ENCODE data around the gene WFDC6. TPM values are rescaled to one million over a fixed set of nuclear protein-coding genes. Genes with fewer than 3 reads are reported as not detected.

Gene WFDC6
- polyA plus RNA-seq, 1 donor from 2014 or later: not detected

GRCh38 chr20:45548410-45548809, 9.1 kb upstream of the WFDC6 start:
- Histone ChIP-seq H3K4me3 (ENCODE audit: low read length) (no peak overlapping the region), H3K9me3 (ENCODE audit: low read length) (no peaks in the 10 kb centered on the region), H3K9ac (ENCODE audit: low read length) (no peak overlapping the region), H3K4me2 (ENCODE audit: low read length) (no peak overlapping the region), H3K27ac (ENCODE audit: low read length) (no peak overlapping the region), H4K20me1 (ENCODE audit: insufficient read depth) (no peaks in the 10 kb centered on the region), H3F3A (ENCODE audit: insufficient read depth, low read length, poor library complexity, severe bottlenecking) (no peaks in the 10 kb centered on the region), H3K36me3 (ENCODE audit: insufficient read depth, low read length) (no peaks in the 10 kb centered on the region), H2AFZ (ENCODE audit: low read depth, low read length) (no peak overlapping the region), H3K27me3 (ENCODE audit: insufficient read depth, low read depth, low read length) (no peaks in the 10 kb centered on the region), H3K79me2 (replicated peaks; ENCODE audit: insufficient read depth, low read length) (no peaks in the 10 kb centered on the region), H3K9me2 (ENCODE audit: insufficient read depth, low read length) (no peaks in the 10 kb centered on the region)
- TF ChIP-seq MXI1 (conservative IDR thresholded peaks at IDR 0.05; ENCODE audit: poor library complexity, severe bottlenecking) (no peak), POLR2AphosphoS5 (IDR thresholded peaks at IDR 0.05) (no peak), RAD21 (conservative IDR thresholded peaks at IDR 0.05) (no peak), CTCF (IDR thresholded peaks at IDR 0.05; ENCODE audit: poor library complexity, severe bottlenecking) (no peak), REST (IDR thresholded peaks at IDR 0.05; ENCODE audit: borderline replicate concordance) (no peak), SMC3 (conservative IDR thresholded peaks at IDR 0.05; ENCODE audit: poor library complexity) (no peak), TAF1 (IDR thresholded peaks at IDR 0.05; ENCODE audit: low read depth) (no peak), EP300 (conservative IDR thresholded peaks at IDR 0.05; ENCODE audit: poor library complexity, severe bottlenecking) (no peak), EZH2 (IDR thresholded peaks at IDR 0.05; ENCODE audit: borderline replicate concordance, insufficient read depth, low read length, poor library complexity, severe bottlenecking) (no peak)

GRCh38 chr20:45547206-45547770, 8.0 kb upstream of the WFDC6 start, which contains the start of gene EPPIN:
Gene EPPIN, minus strand, starts transcription at chr20:45547401. Its CDS starts 44 bp downstream, at chr20:45547357.
- no peaks in the 10 kb centered on the region for H3K79me2 ChIP-seq (replicated peaks; ENCODE audit: insufficient read depth, low read length)
- no peaks in the 10 kb centered on the region for H3K36me3 ChIP-seq (ENCODE audit: insufficient read depth, low read length)
- H2AFZ ChIP-seq (ENCODE audit: low read depth, low read length): no peak within 1 kb of the TSS
- H3K9me3 ChIP-seq (ENCODE audit: low read length): no peaks in the 10 kb centered on the region
- no peak within 1 kb of the TSS for H3K27ac ChIP-seq (ENCODE audit: low read length)
- H3K4me2 ChIP-seq (ENCODE audit: low read length): no peak within 1 kb of the TSS
- H3K9ac ChIP-seq (ENCODE audit: low read length): no peak within 1 kb of the TSS
- no peak for TF ChIP-seq EZH2 (IDR thresholded peaks at IDR 0.05; ENCODE audit: borderline replicate concordance, insufficient read depth, low read length, poor library complexity, severe bottlenecking)
- TF ChIP-seq POLR2AphosphoS5 (IDR thresholded peaks at IDR 0.05): no peak
- TF ChIP-seq CTCF (IDR thresholded peaks at IDR 0.05; ENCODE audit: poor library complexity, severe bottlenecking): no peak
- no peak for TF ChIP-seq TAF1 (IDR thresholded peaks at IDR 0.05; ENCODE audit: low read depth)
- TF ChIP-seq MXI1 (conservative IDR thresholded peaks at IDR 0.05; ENCODE audit: poor library complexity, severe bottlenecking): no peak
- no peak for TF ChIP-seq SMC3 (conservative IDR thresholded peaks at IDR 0.05; ENCODE audit: poor library complexity)
- TF ChIP-seq REST (IDR thresholded peaks at IDR 0.05; ENCODE audit: borderline replicate concordance): no peak
- TF ChIP-seq EP300 (conservative IDR thresholded peaks at IDR 0.05; ENCODE audit: poor library complexity, severe bottlenecking): no peak
- no peak for TF ChIP-seq RAD21 (conservative IDR thresholded peaks at IDR 0.05)
- no peak within 1 kb of the TSS for H3K4me3 ChIP-seq (ENCODE audit: low read length)
- no peaks in the 10 kb centered on the region for H3F3A ChIP-seq (ENCODE audit: insufficient read depth, low read length, poor library complexity, severe bottlenecking)
- H3K27me3 ChIP-seq (ENCODE audit: insufficient read depth, low read depth, low read length): no peaks in the 10 kb centered on the region
- no peaks in the 10 kb centered on the region for H3K9me2 ChIP-seq (ENCODE audit: insufficient read depth, low read length)
- no peaks in the 10 kb centered on the region for H4K20me1 ChIP-seq (ENCODE audit: insufficient read depth)
